ENCODE results near the gene CFAP97. TPM values are rescaled to one million over a fixed set of nuclear protein-coding genes. Genes with fewer than 3 reads are reported as not detected.

Gene CFAP97
- total and polyA plus RNA-seq, 9 of the 15 experiments (the other 6 are each of a cell fraction or from before 2014, with no cell fraction given) = 17.3 to 57.8 (median 44.4) TPM

DNA sequence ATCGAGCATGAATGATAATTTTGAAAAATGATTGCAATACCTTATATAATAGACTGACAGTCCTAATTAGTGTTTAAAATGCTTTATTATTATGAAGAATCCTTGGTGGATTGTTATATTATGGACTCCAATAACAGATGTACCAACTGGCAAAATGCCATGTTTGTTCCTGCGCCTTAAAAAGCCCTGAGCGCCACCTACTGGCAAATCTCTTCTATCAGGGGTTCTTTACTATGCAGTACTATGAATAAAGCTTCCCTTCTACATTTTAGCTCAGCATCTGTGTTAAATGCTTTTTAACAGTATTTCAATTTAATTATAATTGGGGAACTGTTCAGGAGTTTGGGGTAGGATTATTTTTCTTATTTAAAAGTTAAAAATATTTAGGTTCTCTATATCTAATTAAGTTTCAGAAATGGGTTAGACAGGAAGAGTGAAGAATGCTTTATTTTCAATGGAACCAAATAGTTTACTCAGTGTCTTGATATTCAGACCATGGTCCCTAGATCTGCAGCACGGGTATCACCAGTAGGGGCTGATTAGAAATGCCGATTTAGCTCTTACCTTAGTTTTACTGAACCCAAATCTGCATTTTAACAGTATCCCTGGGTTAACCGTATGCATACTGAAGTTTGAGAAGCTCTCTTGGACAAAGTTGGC lies 20.0 kb downstream of the CFAP97 start (continued):
- TF ChIP-seq, protein P1, sequence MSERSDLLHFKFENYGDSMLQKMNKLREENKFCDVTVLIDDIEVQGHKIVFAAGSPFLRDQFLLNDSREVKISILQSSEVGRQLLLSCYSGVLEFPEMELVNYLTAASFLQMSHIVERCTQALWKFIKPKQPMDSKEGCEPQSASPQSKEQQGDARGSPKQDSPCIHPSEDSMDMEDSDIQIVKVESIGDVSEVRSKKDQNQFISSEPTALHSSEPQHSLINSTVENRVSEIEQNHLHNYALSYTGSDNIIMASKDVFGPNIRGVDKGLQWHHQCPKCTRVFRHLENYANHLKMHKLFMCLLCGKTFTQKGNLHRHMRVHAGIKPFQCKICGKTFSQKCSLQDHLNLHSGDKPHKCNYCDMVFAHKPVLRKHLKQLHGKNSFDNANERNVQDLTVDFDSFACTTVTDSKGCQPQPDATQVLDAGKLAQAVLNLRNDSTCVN (CRISPR knock-in tag; IDR thresholded peaks at IDR 0.05) = no peak
- TF ChIP-seq TBL1XR1 (IDR thresholded peaks at IDR 0.05; ENCODE audit: low read length in 2 of 2) = peak in 1 of 2 experiments; percentile 12; a peak in 1 of 4 replicates
- TF ChIP-seq PHF21A (IDR thresholded peaks at IDR 0.05; ENCODE audit: borderline replicate concordance, low read depth) = no peak
- TF ChIP-seq, protein P2, sequence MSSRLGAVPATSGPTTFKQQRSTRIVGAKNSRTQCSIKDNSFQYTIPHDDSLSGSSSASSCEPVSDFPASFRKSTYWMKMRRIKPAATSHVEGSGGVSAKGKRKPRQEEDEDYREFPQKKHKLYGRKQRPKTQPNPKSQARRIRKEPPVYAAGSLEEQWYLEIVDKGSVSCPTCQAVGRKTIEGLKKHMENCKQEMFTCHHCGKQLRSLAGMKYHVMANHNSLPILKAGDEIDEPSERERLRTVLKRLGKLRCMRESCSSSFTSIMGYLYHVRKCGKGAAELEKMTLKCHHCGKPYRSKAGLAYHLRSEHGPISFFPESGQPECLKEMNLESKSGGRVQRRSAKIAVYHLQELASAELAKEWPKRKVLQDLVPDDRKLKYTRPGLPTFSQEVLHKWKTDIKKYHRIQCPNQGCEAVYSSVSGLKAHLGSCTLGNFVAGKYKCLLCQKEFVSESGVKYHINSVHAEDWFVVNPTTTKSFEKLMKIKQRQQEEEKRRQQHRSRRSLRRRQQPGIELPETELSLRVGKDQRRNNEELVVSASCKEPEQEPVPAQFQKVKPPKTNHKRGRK (tag; IDR thresholded peaks at IDR 0.05) = no peak
- TF ChIP-seq, protein P3, sequence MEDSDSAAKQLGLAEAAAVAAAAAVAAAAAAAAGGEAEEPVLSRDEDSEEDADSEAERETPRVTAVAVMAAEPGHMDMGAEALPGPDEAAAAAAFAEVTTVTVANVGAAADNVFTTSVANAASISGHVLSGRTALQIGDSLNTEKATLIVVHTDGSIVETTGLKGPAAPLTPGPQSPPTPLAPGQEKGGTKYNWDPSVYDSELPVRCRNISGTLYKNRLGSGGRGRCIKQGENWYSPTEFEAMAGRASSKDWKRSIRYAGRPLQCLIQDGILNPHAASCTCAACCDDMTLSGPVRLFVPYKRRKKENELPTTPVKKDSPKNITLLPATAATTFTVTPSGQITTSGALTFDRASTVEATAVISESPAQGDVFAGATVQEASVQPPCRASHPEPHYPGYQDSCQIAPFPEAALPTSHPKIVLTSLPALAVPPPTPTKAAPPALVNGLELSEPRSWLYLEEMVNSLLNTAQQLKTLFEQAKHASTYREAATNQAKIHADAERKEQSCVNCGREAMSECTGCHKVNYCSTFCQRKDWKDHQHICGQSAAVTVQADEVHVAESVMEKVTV (CRISPR knock-in tag; IDR thresholded peaks at IDR 0.05) = peak; percentile 42; the same call in 1 of the 2 replicates
- TF ChIP-seq ZNF146 (CRISPR knock-in tag; IDR thresholded peaks at IDR 0.05; ENCODE audit: unreplicated experiment) = no peak
- TF ChIP-seq MYC (IDR thresholded peaks at IDR 0.05; ENCODE audit: low read depth, low read length) = peak; percentile 48; the same call in 1 of the 2 replicates
- no peak for TF ChIP-seq MYC (CRISPR knock-in tag; IDR thresholded peaks at IDR 0.05; ENCODE audit: borderline replicate concordance, low read depth)
- no peak for TF ChIP-seq FOXJ3 (CRISPR knock-in tag; IDR thresholded peaks at IDR 0.05)
- TF ChIP-seq MAFG (tag; conservative IDR thresholded peaks at IDR 0.05) = no peak
- no peak for TF ChIP-seq SRSF1 (IDR thresholded peaks at IDR 0.05; ENCODE audit: low read depth, low read length)
- peak; percentile 35; the same call in 1 of the 2 replicates for TF ChIP-seq POLR2AphosphoS5 (IDR thresholded peaks at IDR 0.05; ENCODE audit: control insufficient read depth, insufficient read depth, low read depth, low read length)
- TF ChIP-seq SMAD1 (IDR thresholded peaks at IDR 0.05; ENCODE audit: low read depth, low read length, partially characterized antibody) = peak; percentile 74
- no peak for TF ChIP-seq XRCC3 (IDR thresholded peaks at IDR 0.05)
- TF ChIP-seq NRF1 (conservative IDR thresholded peaks at IDR 0.05 in 1 of 2, IDR thresholded peaks at IDR 0.05 in 1 of 2) = no peak
- no peak for TF ChIP-seq ZC3H11A (IDR thresholded peaks at IDR 0.05; ENCODE audit: low read depth, low read length)
